ENCODE results near the gene KCNH3.

DNA sequence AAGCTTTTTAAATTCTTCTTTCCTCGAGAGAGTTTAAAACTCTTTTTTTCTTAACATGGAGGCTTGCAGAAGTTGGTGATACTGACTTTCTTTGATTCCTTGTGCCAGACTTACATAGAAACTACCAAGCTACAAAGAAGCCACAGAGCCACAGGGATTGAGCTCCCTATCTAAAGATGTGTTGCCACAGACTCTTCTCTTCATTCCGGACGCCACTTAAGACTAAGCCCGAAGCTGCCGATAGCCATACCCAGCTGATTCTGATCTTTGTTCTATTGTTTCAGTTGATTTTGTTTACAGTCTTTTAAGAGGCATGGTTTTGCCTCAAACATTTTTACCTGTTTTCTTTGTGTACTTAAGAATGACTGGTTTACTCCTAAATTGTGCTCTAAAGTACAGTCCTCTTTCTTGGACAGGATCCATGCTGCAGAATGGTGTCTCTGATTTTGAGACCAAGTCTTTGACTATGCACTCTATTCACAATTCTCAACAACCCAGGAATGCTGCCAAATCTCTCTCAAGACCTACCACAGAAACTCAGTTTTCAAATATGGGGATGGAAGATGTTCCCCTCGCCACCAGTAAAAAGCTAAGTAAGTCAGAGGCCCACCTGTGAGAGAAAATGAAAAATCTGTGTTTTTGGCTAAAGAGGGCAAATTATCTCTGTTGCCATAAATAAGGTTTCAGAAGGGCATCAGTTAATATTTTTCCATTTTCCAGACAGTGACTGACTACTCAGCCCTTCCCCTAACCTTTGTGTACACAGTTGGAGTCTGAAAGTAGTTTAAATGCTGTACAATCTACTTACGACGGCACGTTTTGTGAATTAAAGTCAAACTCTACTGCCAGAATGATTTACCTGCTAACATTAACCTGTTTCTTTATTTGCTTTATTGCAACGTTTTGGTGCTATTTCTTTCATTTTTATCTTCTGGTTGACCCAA, 42.1 kb upstream of the KCNH3 start:
- TF ChIP-seq POLR2A (IDR thresholded peaks at IDR 0.05; ENCODE audit: low read depth, low read length) (no peak), MAFK (IDR thresholded peaks at IDR 0.05; ENCODE audit: low read depth, low read length) (no peak), RAD21 (IDR thresholded peaks at IDR 0.05; ENCODE audit: low read length) (no peak), MXI1 (IDR thresholded peaks at IDR 0.05; ENCODE audit: borderline replicate concordance, low read depth, low read length) (no peak)
- TF ChIP-seq, protein P1, sequence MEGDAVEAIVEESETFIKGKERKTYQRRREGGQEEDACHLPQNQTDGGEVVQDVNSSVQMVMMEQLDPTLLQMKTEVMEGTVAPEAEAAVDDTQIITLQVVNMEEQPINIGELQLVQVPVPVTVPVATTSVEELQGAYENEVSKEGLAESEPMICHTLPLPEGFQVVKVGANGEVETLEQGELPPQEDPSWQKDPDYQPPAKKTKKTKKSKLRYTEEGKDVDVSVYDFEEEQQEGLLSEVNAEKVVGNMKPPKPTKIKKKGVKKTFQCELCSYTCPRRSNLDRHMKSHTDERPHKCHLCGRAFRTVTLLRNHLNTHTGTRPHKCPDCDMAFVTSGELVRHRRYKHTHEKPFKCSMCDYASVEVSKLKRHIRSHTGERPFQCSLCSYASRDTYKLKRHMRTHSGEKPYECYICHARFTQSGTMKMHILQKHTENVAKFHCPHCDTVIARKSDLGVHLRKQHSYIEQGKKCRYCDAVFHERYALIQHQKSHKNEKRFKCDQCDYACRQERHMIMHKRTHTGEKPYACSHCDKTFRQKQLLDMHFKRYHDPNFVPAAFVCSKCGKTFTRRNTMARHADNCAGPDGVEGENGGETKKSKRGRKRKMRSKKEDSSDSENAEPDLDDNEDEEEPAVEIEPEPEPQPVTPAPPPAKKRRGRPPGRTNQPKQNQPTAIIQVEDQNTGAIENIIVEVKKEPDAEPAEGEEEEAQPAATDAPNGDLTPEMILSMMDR (conservative IDR thresholded peaks at IDR 0.05; ENCODE audit: low read depth, low read length) = no peak
